Heart left ventricle (tissue), 13 donors: ENCODE measurements around the gene DESI2.

Experiments
- POLR2A ChIP-seq, 2 donors: fragments of 450-650 bp; IDR thresholded peaks; one replicate each; pipeline ENCODE4 v1.6.1; 2017; ENCODE audit warnings: antibody characterized with exemption in 2 of 2, mild to moderate bottlenecking in 2 of 2, moderate library complexity in 2 of 2
- TF ChIP-seq, protein P1 (sequence below), 12 donors: fragments of 200-600 bp; sonication (generic) in 4 of 12; IDR thresholded peaks; one replicate each; pipeline versions ENCODE4 v1.5.0 to v1.8.0; 2018 to 2022; ENCODE audit warnings: antibody characterized with exemption in 12 of 12, mild to moderate bottlenecking in 5 of 12
- donor health status: ischemic (EF 13 %, LVEDD 7.1; RV severe dilation, severe dysfunction).
- donor health status: DM: no; HTN: yes; CAD: no.
- donor health status: DM: no; HTN: no; CAD: no.
- donor health status: ischemic (EF 25% LVEDD 6.9; RV normal size, moderate dysfunction).
- donor health status: ischemic (EF 25% LVEDD 5.7; RV mildly dilated, moderate dysfunction).
- donor health status: ischemic (EF 35%, LVEDD 5.7; RV mildly dilated, moderate dysfunction).
- donor health status: nonischemic (EF 11% LVEDD 7.7; RV severe dilation, severe dysfunction).
- donor health status: DM: yes; HTN: yes; CAD: no.
- donor health status: PGD.
- donor health status: ischemic (EF 29% LVEDD 5.4; RV normal size, mild dysfunction).
- donor health status: nonischemic (EF 23%, LVEDD 6.1; RV moderate dilation, normal function).

DNA sequence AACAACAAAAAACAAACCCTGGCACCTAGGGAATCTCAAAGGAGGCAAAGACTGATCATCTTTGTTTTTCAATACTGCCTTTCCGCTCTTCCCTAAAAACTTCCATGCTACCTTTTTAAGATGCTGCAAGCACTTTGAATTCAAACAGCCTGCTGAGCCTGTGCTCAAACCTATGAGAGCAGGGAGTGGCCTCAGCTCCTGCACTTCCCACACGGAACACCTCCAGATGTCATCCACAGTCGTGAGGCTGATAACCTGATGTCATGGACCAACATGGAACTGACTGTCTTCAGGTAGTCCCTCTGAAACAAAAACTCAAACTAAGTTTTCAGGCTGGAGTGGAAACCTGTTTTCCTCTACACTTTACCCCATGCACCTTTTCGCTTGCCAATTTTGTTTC is 46.8 kb downstream of the DESI2 start:
- TF ChIP-seq, protein P1, sequence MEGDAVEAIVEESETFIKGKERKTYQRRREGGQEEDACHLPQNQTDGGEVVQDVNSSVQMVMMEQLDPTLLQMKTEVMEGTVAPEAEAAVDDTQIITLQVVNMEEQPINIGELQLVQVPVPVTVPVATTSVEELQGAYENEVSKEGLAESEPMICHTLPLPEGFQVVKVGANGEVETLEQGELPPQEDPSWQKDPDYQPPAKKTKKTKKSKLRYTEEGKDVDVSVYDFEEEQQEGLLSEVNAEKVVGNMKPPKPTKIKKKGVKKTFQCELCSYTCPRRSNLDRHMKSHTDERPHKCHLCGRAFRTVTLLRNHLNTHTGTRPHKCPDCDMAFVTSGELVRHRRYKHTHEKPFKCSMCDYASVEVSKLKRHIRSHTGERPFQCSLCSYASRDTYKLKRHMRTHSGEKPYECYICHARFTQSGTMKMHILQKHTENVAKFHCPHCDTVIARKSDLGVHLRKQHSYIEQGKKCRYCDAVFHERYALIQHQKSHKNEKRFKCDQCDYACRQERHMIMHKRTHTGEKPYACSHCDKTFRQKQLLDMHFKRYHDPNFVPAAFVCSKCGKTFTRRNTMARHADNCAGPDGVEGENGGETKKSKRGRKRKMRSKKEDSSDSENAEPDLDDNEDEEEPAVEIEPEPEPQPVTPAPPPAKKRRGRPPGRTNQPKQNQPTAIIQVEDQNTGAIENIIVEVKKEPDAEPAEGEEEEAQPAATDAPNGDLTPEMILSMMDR (IDR thresholded peaks at IDR 0.05), result no peak
- no peak for TF ChIP-seq POLR2A (IDR thresholded peaks at IDR 0.05)
